H1 (cell line): ENCODE results near the gene RNF144A. TPM values are rescaled to one million over a fixed set of nuclear protein-coding genes. Genes with fewer than 3 reads are reported as not detected.

Source experiments
- CTCF ChIA-PET: fragments of 300-600 bp; sonication (Branson Sonifier 250); formaldehyde crosslinking; loops from one replicate; lab custom pipeline; 2021; ENCODE audit not compliant: partially characterized antibody; lab: Charles Lee
- POLR2A ChIA-PET: fragments of 300-600 bp; sonication (Branson Sonifier 250); formaldehyde crosslinking; loops from one replicate; lab custom pipeline; 2021; ENCODE audit warnings: inconsistent platforms; ENCODE audit not compliant: partially characterized antibody; lab: Charles Lee
- DNase-seq, 2 experiments: peaks; one replicate each; pipeline versions ENCODE4 v3.0.0 to v3.0.0-alpha.2; 2010 to 2022; ENCODE audit warnings: low spot score in 2 of 2, low read depth in 1 of 2, mixed read lengths in 1 of 2
- FAIRE-seq: peaks from 2 replicates; lab custom pipeline; 2011; peaks lifted over from hg19 to GRCh38; lab: Jason Lieb, UNC
- H2AFZ ChIP-seq: 2 replicates; pipeline ENCODE4 v1.8.1; 2012; ENCODE audit warnings: low read length, inconsistent platforms
- H2AK5ac ChIP-seq: 2 replicates; pipeline ENCODE4 v1.6.1; 2013; ENCODE audit warnings: low read depth, low read length
- H2BK120ac ChIP-seq: replicated peaks from 2 replicates; pipeline ENCODE3; 2013; ENCODE audit warnings: low read depth, low read length, inconsistent platforms
- H2BK12ac ChIP-seq: 2 replicates; pipeline ENCODE4 v1.6.1; 2013; ENCODE audit warnings: low read depth, low read length
- H2BK15ac ChIP-seq: 2 replicates; pipeline ENCODE4 v1.6.1; 2013; ENCODE audit warnings: low read length
- H2BK20ac ChIP-seq: 2 replicates; pipeline ENCODE4 v1.6.1; 2013; ENCODE audit warnings: low read length
- H2BK5ac ChIP-seq: 2 replicates; pipeline ENCODE4 v1.6.1; 2013; ENCODE audit warnings: low read depth, low read length
- H3K14ac ChIP-seq: 2 replicates; pipeline ENCODE4 v1.6.1; 2013; ENCODE audit warnings: inconsistent platforms; ENCODE audit not compliant: insufficient read length
- H3K18ac ChIP-seq: 2 replicates; pipeline ENCODE4 v1.6.1; 2013; ENCODE audit warnings: low read length; ENCODE audit errors: extremely low read depth
- H3K23ac ChIP-seq: 2 replicates; pipeline ENCODE4 v1.6.1; 2013; ENCODE audit warnings: inconsistent platforms; ENCODE audit not compliant: insufficient read length
- H3K23me2 ChIP-seq: 2 replicates; pipeline ENCODE4 v1.6.1; 2013; ENCODE audit warnings: low read depth, low read length
- H3K27ac ChIP-seq: 2 replicates; pipeline ENCODE4 v1.6.1; 2011; ENCODE audit warnings: low read depth, low read length, inconsistent platforms
- H3K27me3 ChIP-seq, 4 experiments: replicated peaks in 1 of 4; 1 replicate in 1 of 4; 2 replicates in 3 of 4; pipeline versions ENCODE4 v1.6.1 to v1.8.1; 2011 to 2013; ENCODE audit warnings: low read length in 3 of 4, mild to moderate bottlenecking in 3 of 4, inconsistent platforms in 2 of 4, mixed read lengths in 2 of 4, moderate library complexity in 1 of 4; ENCODE audit not compliant: control insufficient read depth in 3 of 4, insufficient read depth in 3 of 4; ENCODE audit errors: extremely low read depth in 1 of 4
- H3K36me3 ChIP-seq, 4 experiments: 2 replicates each; pipeline versions ENCODE4 v1.6.1 to v1.8.1; 2011 to 2013; ENCODE audit warnings: mild to moderate bottlenecking in 4 of 4, low read length in 3 of 4, moderate library complexity in 2 of 4, control low read depth in 1 of 4, inconsistent platforms in 1 of 4; ENCODE audit not compliant: insufficient read depth in 4 of 4, control insufficient read depth in 2 of 4
- H3K4ac ChIP-seq: replicated peaks from 2 replicates; pipeline ENCODE3; 2013; ENCODE audit warnings: low read length, low read depth, mixed read lengths, inconsistent platforms; ENCODE audit not compliant: insufficient read length
- H3K4me1 ChIP-seq, 4 experiments: replicated peaks in 1 of 4; 1 replicate in 1 of 4; 2 replicates in 3 of 4; pipeline versions ENCODE4 v1.6.1 to v1.8.1; 2011 to 2013; ENCODE audit warnings: low read length in 3 of 4, inconsistent platforms in 2 of 4, mixed read lengths in 1 of 4; ENCODE audit not compliant: insufficient read depth in 4 of 4, control insufficient read depth in 3 of 4
- H3K4me2 ChIP-seq, 2 experiments: 2 replicates each; pipeline versions ENCODE4 v1.6.1 to v1.8.1; 2011 to 2013; ENCODE audit warnings: low read depth in 2 of 2, low read length in 2 of 2, control low read depth in 1 of 2, inconsistent platforms in 1 of 2, mild to moderate bottlenecking in 1 of 2; ENCODE audit not compliant: insufficient read depth in 1 of 2
- H3K4me3 ChIP-seq, 4 experiments: fragments of 200-600, 300-600 bp in 1 of 4; sonication (generic), shearing (Covaris generic), sonication (Bioruptor Twin) in 1 of 4; 2 replicates each; pipeline versions ENCODE4 v1.5.1 to v1.8.1; 2011 to 2016; ENCODE audit warnings: low read length in 4 of 4, low read depth in 3 of 4, control low read depth in 2 of 4, inconsistent platforms in 2 of 4, mild to moderate bottlenecking in 2 of 4, mixed read lengths in 1 of 4, moderate library complexity in 1 of 4; ENCODE audit not compliant: insufficient read depth in 2 of 4; ENCODE audit errors: extremely low read depth in 1 of 4
- H3K56ac ChIP-seq: replicated peaks from 2 replicates; pipeline ENCODE3; 2013; ENCODE audit warnings: low read depth, mild to moderate bottlenecking, mixed read lengths, low read length, inconsistent platforms; ENCODE audit not compliant: insufficient read length
- H3K79me1 ChIP-seq: 2 replicates; pipeline ENCODE4 v1.6.1; 2013; ENCODE audit warnings: low read depth, low read length, control low read depth
- H3K79me2 ChIP-seq, 2 experiments: 2 replicates each; pipeline versions ENCODE4 v1.6.1 to v1.8.1; 2012 to 2013; ENCODE audit warnings: low read length in 2 of 2, mild to moderate bottlenecking in 2 of 2, inconsistent platforms in 1 of 2; ENCODE audit not compliant: insufficient read depth in 2 of 2, control insufficient read depth in 1 of 2
- H3K9ac ChIP-seq, 4 experiments: replicated peaks in 1 of 4; 1 replicate in 1 of 4; 2 replicates in 3 of 4; pipeline versions ENCODE4 v1.6.1 to v1.8.1; 2011 to 2013; ENCODE audit warnings: low read depth in 3 of 4, low read length in 3 of 4, control low read depth in 2 of 4, mild to moderate bottlenecking in 2 of 4, moderate library complexity in 2 of 4, inconsistent platforms in 1 of 4; ENCODE audit errors: extremely low read depth in 1 of 4
- H3K9me3 ChIP-seq, 2 experiments: 2 replicates each; pipeline versions ENCODE4 v1.6.1 to v1.8.1; 2012 to 2013; ENCODE audit warnings: mild to moderate bottlenecking in 2 of 2, moderate library complexity in 2 of 2, control low read depth in 1 of 2, inconsistent platforms in 1 of 2, low read depth in 1 of 2, low read length in 1 of 2, mixed read lengths in 1 of 2; ENCODE audit not compliant: insufficient read depth in 2 of 2
- H4K20me1 ChIP-seq, 2 experiments: replicated peaks in 1 of 2; 2 replicates each; pipeline versions ENCODE3 to v1.8.1; 2011 to 2013; ENCODE audit warnings: inconsistent platforms in 2 of 2, low read length in 2 of 2, mild to moderate bottlenecking in 1 of 2; ENCODE audit not compliant: insufficient read depth in 2 of 2, control insufficient read depth in 1 of 2
- H4K5ac ChIP-seq: 2 replicates; pipeline ENCODE4 v1.6.1; 2013; ENCODE audit warnings: low read length, low read depth, mixed read lengths, inconsistent platforms; ENCODE audit not compliant: insufficient read length
- H4K8ac ChIP-seq: 2 replicates; pipeline ENCODE4 v1.8.0; 2013; ENCODE audit warnings: mild to moderate bottlenecking, moderate library complexity, low read length, inconsistent platforms; ENCODE audit not compliant: insufficient read depth; ENCODE audit errors: extremely low read depth
- H4K91ac ChIP-seq: replicated peaks from 2 replicates; pipeline ENCODE3; 2013; ENCODE audit warnings: low read length, mixed read lengths, inconsistent platforms; ENCODE audit not compliant: insufficient read length
- CEBPB ChIP-seq: IDR thresholded peaks from 2 replicates; pipeline ENCODE4 v1.6.1; 2012; ENCODE audit warnings: low read depth, low read length
- CHD2 ChIP-seq: IDR thresholded peaks from 2 replicates; pipeline ENCODE4 v1.6.1; 2012; ENCODE audit warnings: low read length, improper control_type of control experiment
- KDM1A ChIP-seq: fragments of 200-600, 300-600 bp; sonication (generic); IDR thresholded peaks from 2 replicates; pipeline ENCODE4 v1.7.1; 2016; ENCODE audit warnings: mild to moderate bottlenecking, low read length, borderline replicate concordance
- WGBS, 2 experiments: shearing (Covaris generic) in 1 of 2; methylation state at CpG; one replicate each; pipeline versions ENCODE4 v1.1.6 to v1.1.7; 2013 to 2015; ENCODE audit warnings: low lambda C conversion rate in 2 of 2, mixed read lengths in 2 of 2, inconsistent platforms in 1 of 2, low coverage in 1 of 2, missing lambda C conversion rate in 1 of 2; ENCODE audit not compliant: insufficient replicate concordance in 2 of 2, insufficient coverage in 1 of 2, insufficient read length in 1 of 2; ENCODE audit errors: extremely low coverage in 1 of 2, missing lambda C conversion rate in 1 of 2; 5-methylcytosine and 5-hydroxymethylcytosine counted together
- polyA plus RNA-seq, 7 experiments: library from polyadenylated mRNA; depleted of rRNA in 3 of 7; stranded (reverse) in 5 of 7; unstranded in 2 of 7; fragments of >200 nt in 5 of 7; fragments of 200-250 nt in 2 of 7; gene quantifications; 1 replicate in 5 of 7; 2 replicates in 1 of 7; 4 replicates in 1 of 7; pipeline versions ENCODE4 v1.2.1 to v1.2.3, GENCODE V29; 2011 to 2013; ENCODE audit warnings: missing spikeins in 2 of 7, mixed read lengths in 2 of 7
- total RNA-seq: library from RNA; stranded (reverse); fragmentation: NEBNext Ultra II Directional; extraction: Animal tissue kit (Norgen Biotek cat#: 25700); gene quantifications from 2 replicates; pipeline ENCODE4 v1.2.1, GENCODE V29; 2021

The RNF144A gene
- total and polyA plus RNA-seq, 2 of the 8 experiments (the other 6 are each of a cell fraction or from before 2014, with no cell fraction given) = 14.0 to 15.0 TPM

GRCh38 chr2:7052404-7052803, 135.2 kb downstream of the RNF144A start:
- no peak for TF ChIP-seq CHD2
- no peak for TF ChIP-seq CEBPB
- no peak for TF ChIP-seq KDM1A
- Histone ChIP-seq H2BK5ac (no peak overlapping the region), H2BK15ac (no peak overlapping the region), H2BK120ac (no peak overlapping the region), H3K36me3 (no peaks in the 10 kb centered on the region), H3K9ac (no peak overlapping the region), H3K4me2 (no peak overlapping the region), H3K4ac (no peak overlapping the region), H2BK12ac (no peak overlapping the region), H4K8ac (no peak overlapping the region), H3K4me3 (no peak overlapping the region), H3K79me1 (no peaks in the 10 kb centered on the region), H4K20me1 (no peaks in the 10 kb centered on the region), H2AK5ac (no peak overlapping the region), H2AFZ (no peak overlapping the region), H3K56ac (no peak overlapping the region), H3K23ac (no peak overlapping the region), H3K18ac (no peak overlapping the region), H3K9me3 (no peaks in the 10 kb centered on the region), H4K5ac (no peak overlapping the region), H3K79me2 (no peaks in the 10 kb centered on the region), H3K14ac (no peak overlapping the region), H2BK20ac (no peak overlapping the region), H3K27ac (no peak overlapping the region), H4K91ac (no peak overlapping the region), H3K23me2 (no peaks in the 10 kb centered on the region), H3K27me3 (no peaks in the 10 kb centered on the region), H3K4me1 (peaks cover 0 to 8% (median 2%) of the 10 kb centered on the region in 4 experiments; a peak in 3 of 7 replicates)
- DNase-seq (no peak), FAIRE-seq (no peak)
- 98% methylated on average over 3 of the region's 3 CpGs; no CpG with 5 or more reads in 1 of the 2 experiments for WGBS, 2 experiments
- POLR2A ChIA-PET = no interaction called here
- CTCF ChIA-PET = interaction anchor here (1.5 to 4.4 kb wide), 3 partner anchors 9 to 38 kb away, joined by 5 to 40 read pairs (median 8); no protein-coding TSS in a partner anchor
